Activated naive CD4-positive, alpha-beta T cell treated with anti-CD3 and anti-CD28 coated beads, Interleukin-2, amount 50 U/mL, for 72 hours (primary cell): Measurements from ENCODE around the gene MED12L. TPM values are rescaled to one million over a fixed set of nuclear protein-coding genes. Genes with fewer than 3 reads are reported as not detected.

Experiments
- ATAC-seq, 2 donors: fragments of 150-1000 bp; cut with Tn5 transposase; 2 replicates each; pipeline ENCODE4 v1.10.0; 2021; ENCODE audit warnings: mild to moderate bottlenecking in 2 of 2, moderate library complexity in 2 of 2
- DNase-seq, 2 donors: peaks; one replicate each; pipeline ENCODE4 v3.0.0; 2021 to 2022; ENCODE audit warnings: low spot score in 2 of 2
- H3K27ac Mint-ChIP-seq, 2 donors: one replicate each; pipeline ENCODE4 v1.8.0; 2022; ENCODE audit warnings: mild to moderate bottlenecking in 2 of 2, mixed read lengths in 2 of 2
- H3K36me3 Mint-ChIP-seq, 2 donors: one replicate each; pipeline ENCODE4 v1.8.0; 2022; ENCODE audit warnings: mixed read lengths in 2 of 2
- H3K9me3 Mint-ChIP-seq, 2 donors: one replicate each; pipeline ENCODE4 v1.8.0; 2022; ENCODE audit warnings: mixed read lengths in 2 of 2
- total RNA-seq, 2 donors: library from RNA; stranded (reverse); gene quantifications; one replicate each; pipeline ENCODE4 v1.2.3, GENCODE V29; 2022

Gene MED12L
- total RNA-seq, 2 donors from 2014 or later = 1.5 to 6.9 TPM

GRCh38 chr3:151112731-151113130, 27.3 kb downstream of the MED12L start:
- ATAC-seq (no peak), DNase-seq (no peak)
- no peaks in the 10 kb centered on the region for H3K9me3 Mint-ChIP-seq
- no peaks in the 10 kb centered on the region for H3K36me3 Mint-ChIP-seq
- H3K27ac Mint-ChIP-seq = no peak overlapping the region

GRCh38 chr3:151113343-151113742, 27.9 kb downstream of the MED12L start:
- ATAC-seq (no peak), DNase-seq (no peak)
- Mint-ChIP-seq H3K36me3 (no peaks in the 10 kb centered on the region), H3K27ac (no peak overlapping the region), H3K9me3 (no peaks in the 10 kb centered on the region)

GRCh38 chr3:151117047-151117446, 31.6 kb downstream of the MED12L start:
- Mint-ChIP-seq H3K27ac (no peak overlapping the region), H3K36me3 (no peaks in the 10 kb centered on the region), H3K9me3 (no peaks in the 10 kb centered on the region)
- ATAC-seq = no peak
- DNase-seq = no peak

- Mint-ChIP-seq H3K9me3 (no peaks in the 10 kb centered on the region), H3K36me3 (no peaks in the 10 kb centered on the region), H3K27ac (no peak overlapping the region)
- ATAC-seq = no peak
- DNase-seq = no peak
Observed at GRCh38 chr3:151119188-151119587, 33.7 kb downstream of the MED12L start.

GRCh38 chr3:151120409-151120808, 34.9 kb downstream of the MED12L start:
- no peak overlapping the region for H3K27ac Mint-ChIP-seq
- H3K9me3 Mint-ChIP-seq = no peaks in the 10 kb centered on the region
- no peaks in the 10 kb centered on the region for H3K36me3 Mint-ChIP-seq
- ATAC-seq (no peak), DNase-seq (no peak)

GRCh38 chr3:151121016-151121415, 35.6 kb downstream of the MED12L start:
- Mint-ChIP-seq H3K27ac (no peak overlapping the region), H3K36me3 (no peaks in the 10 kb centered on the region), H3K9me3 (no peaks in the 10 kb centered on the region)
- ATAC-seq (no peak), DNase-seq (no peak)

GRCh38 chr3:151123827-151124226, 38.4 kb downstream of the MED12L start:
- no peaks in the 10 kb centered on the region for H3K36me3 Mint-ChIP-seq
- ATAC-seq (peak in 1 of 2 donors; percentile 29), DNase-seq (no peak)
- no peaks in the 10 kb centered on the region for H3K9me3 Mint-ChIP-seq
- no peak overlapping the region for H3K27ac Mint-ChIP-seq

- Mint-ChIP-seq H3K36me3 (no peaks in the 10 kb centered on the region), H3K9me3 (no peaks in the 10 kb centered on the region), H3K27ac (no peak overlapping the region)
- no peak for ATAC-seq
- DNase-seq = no peak
Observed at GRCh38 chr3:151124476-151124875, 39.0 kb downstream of the MED12L start.

GRCh38 chr3:151130428-151130827, 45.0 kb downstream of the MED12L start:
- H3K27ac Mint-ChIP-seq = no peak overlapping the region
- ATAC-seq = no peak
- H3K9me3 Mint-ChIP-seq = no peaks in the 10 kb centered on the region
- no peaks in the 10 kb centered on the region for H3K36me3 Mint-ChIP-seq
- no peak for DNase-seq

GRCh38 chr3:151133175-151133574, 47.7 kb downstream of the MED12L start:
- Mint-ChIP-seq H3K27ac (no peak overlapping the region), H3K36me3 (no peaks in the 10 kb centered on the region), H3K9me3 (no peaks in the 10 kb centered on the region)
- ATAC-seq = no peak
- DNase-seq = no peak

- Mint-ChIP-seq H3K36me3 (no peaks in the 10 kb centered on the region), H3K27ac (no peak overlapping the region), H3K9me3 (no peaks in the 10 kb centered on the region)
- no peak for DNase-seq
- no peak for ATAC-seq
Observed at GRCh38 chr3:151133917-151134450, 48.5 kb downstream of the MED12L start.

- ATAC-seq = peak; percentile 91 to 95
- peak overlapping the region in 1 of 2 donors; percentile 59 for H3K27ac Mint-ChIP-seq
Observed at GRCh38 chr3:151135541-151136337, 50.3 kb downstream of the MED12L start.

GRCh38 chr3:151142929-151143328, 57.5 kb downstream of the MED12L start:
- ATAC-seq (no peak), DNase-seq (no peak)
- Mint-ChIP-seq H3K9me3 (no peaks in the 10 kb centered on the region), H3K27ac (no peak overlapping the region), H3K36me3 (no peaks in the 10 kb centered on the region)

More at GRCh38 chr3:151135541-151136337, 50.3 kb downstream of the MED12L start:
- Mint-ChIP-seq H3K9me3 (no peaks in the 10 kb centered on the region), H3K36me3 (no peaks in the 10 kb centered on the region)
- DNase-seq = peak in 1 of 2 donors; percentile 58

- Mint-ChIP-seq H3K9me3 (no peaks in the 10 kb centered on the region), H3K36me3 (no peaks in the 10 kb centered on the region), H3K27ac (no peak overlapping the region)
- no peak for ATAC-seq
- no peak for DNase-seq
Observed at GRCh38 chr3:151144016-151144415, 58.6 kb downstream of the MED12L start.

- ATAC-seq (no peak), DNase-seq (no peak)
- H3K9me3 Mint-ChIP-seq = no peaks in the 10 kb centered on the region
- no peak overlapping the region for H3K27ac Mint-ChIP-seq
- no peaks in the 10 kb centered on the region for H3K36me3 Mint-ChIP-seq
Observed at GRCh38 chr3:151144760-151145159, 59.3 kb downstream of the MED12L start.

GRCh38 chr3:151145713-151146070, 60.2 kb downstream of the MED12L start:
- ATAC-seq (no peak), DNase-seq (no peak)
- H3K36me3 Mint-ChIP-seq = no peaks in the 10 kb centered on the region
- no peaks in the 10 kb centered on the region for H3K9me3 Mint-ChIP-seq
- H3K27ac Mint-ChIP-seq = no peak overlapping the region

GRCh38 chr3:151146071-151146730, 60.7 kb downstream of the MED12L start:
- ATAC-seq = peak; percentile 87 to 92
- peak in 1 of 2 donors; percentile 46 for DNase-seq
- H3K36me3 Mint-ChIP-seq = no peaks in the 10 kb centered on the region
- H3K9me3 Mint-ChIP-seq = no peaks in the 10 kb centered on the region
- H3K27ac Mint-ChIP-seq = no peak overlapping the region

GRCh38 chr3:151146731-151147091, 61.2 kb downstream of the MED12L start:
- no peaks in the 10 kb centered on the region for H3K9me3 Mint-ChIP-seq
- DNase-seq (no peak), ATAC-seq (peak in 1 of 2 donors; percentile 5)
- peak overlapping the region in 1 of 2 donors; percentile 13 for H3K27ac Mint-ChIP-seq
- H3K36me3 Mint-ChIP-seq = no peaks in the 10 kb centered on the region
